CD4-positive, CD25-positive, alpha-beta regulatory T cell (primary cell): Measurements from ENCODE around the gene NAA15. TPM values are rescaled to one million over a fixed set of nuclear protein-coding genes. Genes with fewer than 3 reads are reported as not detected.
"Not testable (repeated sequence)": the region's sequence is repeated elsewhere in the genome, so short reads cannot be mapped to it uniquely, and the experiment has no call there.

ENCODE experiments used
- ATAC-seq, 2 donors: fragments of 150-1000 bp; cut with Tn5 transposase; one replicate each; pipeline ENCODE4 v1.10.0; 2021; ENCODE audit warnings: low read depth in 2 of 2, moderate number of reproducible peaks in 2 of 2, moderate library complexity in 1 of 2
- DNase-seq, 3 donors: peaks; one replicate each; pipeline versions ENCODE4 v3.0.0 to v3.0.0-alpha.2; 2012 to 2022; ENCODE audit warnings: mixed read lengths in 1 of 3
- H3K27ac ChIP-seq: one replicate; pipeline ENCODE4 v1.7.0; 2013; ENCODE audit warnings: mild to moderate bottlenecking, low read length; ENCODE audit not compliant: insufficient read depth, poor library complexity, severe bottlenecking
- H3K27me3 ChIP-seq: one replicate; pipeline ENCODE4 v1.7.0; 2013; ENCODE audit warnings: low read length; ENCODE audit not compliant: control insufficient read depth, insufficient read depth
- H3K36me3 ChIP-seq: one replicate; pipeline ENCODE4 v1.7.0; 2013; ENCODE audit warnings: mild to moderate bottlenecking, low read length, moderate library complexity; ENCODE audit not compliant: control insufficient read depth, insufficient read depth
- H3K4me1 ChIP-seq: 2 replicates; pipeline ENCODE4 v1.7.0; 2013; ENCODE audit warnings: mild to moderate bottlenecking, low read length; ENCODE audit not compliant: insufficient read depth, control insufficient read depth, poor library complexity, severe bottlenecking
- H3K4me3 ChIP-seq: one replicate; pipeline ENCODE4 v1.7.0; 2013; ENCODE audit warnings: low read depth, mild to moderate bottlenecking, low read length, moderate library complexity
- H3K9me3 ChIP-seq, 2 experiments: 1 replicate in 1 of 2; 2 replicates in 1 of 2; pipeline ENCODE4 v1.7.0; 2013; ENCODE audit warnings: low read length in 2 of 2, mild to moderate bottlenecking in 1 of 2, moderate library complexity in 1 of 2; ENCODE audit not compliant: control insufficient read depth in 2 of 2
- H3K27ac Mint-ChIP-seq, 3 donors: one replicate each; pipeline ENCODE4 v1.8.0; 2020 to 2022; ENCODE audit warnings: mild to moderate bottlenecking in 3 of 3, mixed read lengths in 3 of 3, moderate library complexity in 2 of 3
- H3K27me3 Mint-ChIP-seq: one replicate; pipeline ENCODE4 v1.8.0; 2022; ENCODE audit warnings: mild to moderate bottlenecking, mixed read lengths
- H3K36me3 Mint-ChIP-seq: one replicate; pipeline ENCODE4 v1.8.0; 2020; ENCODE audit warnings: mixed read lengths
- H3K4me1 Mint-ChIP-seq, 4 donors: one replicate each; pipeline ENCODE4 v1.8.0; 2020 to 2022; ENCODE audit warnings: mixed read lengths in 4 of 4, mild to moderate bottlenecking in 1 of 4
- H3K4me3 Mint-ChIP-seq, 4 donors: one replicate each; pipeline ENCODE4 v1.8.0; 2020 to 2022; ENCODE audit warnings: mild to moderate bottlenecking in 4 of 4, mixed read lengths in 4 of 4, moderate library complexity in 3 of 4
- H3K9me3 Mint-ChIP-seq, 7 donors: one replicate each; pipeline ENCODE4 v1.8.0; 2020 to 2022; ENCODE audit warnings: mixed read lengths in 7 of 7, mild to moderate bottlenecking in 3 of 7, moderate library complexity in 2 of 7
- polyA plus RNA-seq, 4 donors: library from polyadenylated mRNA; unstranded; fragments of 300-500 nt; fragmentation: Illumina TruSeq; gene quantifications; one replicate each; pipeline ENCODE4 v1.2.3, GENCODE V29; 2021
- total RNA-seq: library from RNA; stranded (reverse); gene quantifications from one replicate; pipeline ENCODE4 v1.2.3, GENCODE V29; 2022

The NAA15 gene
- total and polyA plus RNA-seq, 5 donors from 2014 or later: 32.5 to 48.8 (median 35.4) TPM

DNA sequence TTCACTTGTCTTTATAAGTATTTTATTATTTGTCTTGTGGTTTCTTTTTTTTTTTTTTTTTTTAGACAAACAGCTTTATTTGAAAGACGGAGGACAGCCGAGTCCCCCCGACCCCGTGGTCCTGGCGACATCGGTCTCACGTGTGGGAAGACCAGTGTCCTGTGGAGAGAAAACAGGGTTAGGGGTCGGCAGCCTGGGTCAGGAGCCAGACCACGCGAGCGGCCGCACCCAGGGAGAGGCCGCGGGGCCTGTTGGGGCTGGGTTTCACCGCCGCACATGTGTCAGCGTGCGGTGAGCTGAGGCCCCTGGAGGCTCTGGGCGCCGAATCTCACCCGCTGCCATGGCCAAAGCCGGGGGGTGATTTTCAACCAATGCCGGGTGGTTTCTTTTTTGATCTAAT lies 134.8 kb downstream of the NAA15 start:
- peaks cover 0 to 33% (median 10%) of the 10 kb centered on the region in 7 donors for H3K9me3 Mint-ChIP-seq
- H3K36me3 Mint-ChIP-seq: peaks cover 34% of the 10 kb centered on the region
- peaks cover 2 to 23% (median 11%) of the 10 kb centered on the region in 4 donors for H3K4me1 Mint-ChIP-seq
- H3K36me3 ChIP-seq: no peaks in the 10 kb centered on the region
- H3K27me3 ChIP-seq: no peaks in the 10 kb centered on the region
- H3K4me3 Mint-ChIP-seq: peak overlapping the region in 2 of 4 donors; percentile 2 to 13
- DNase-seq (no peak), ATAC-seq (no peak)
- H3K27ac ChIP-seq: no peak overlapping the region
- peaks cover 6 to 7% of the 10 kb centered on the region in 2 experiments for H3K9me3 ChIP-seq
- H3K27me3 Mint-ChIP-seq: no peaks in the 10 kb centered on the region
- peak overlapping the region; percentile 59 for H3K4me3 ChIP-seq
- peaks cover 6% of the 10 kb centered on the region for H3K4me1 ChIP-seq
- H3K27ac Mint-ChIP-seq: no peak overlapping the region

DNA sequence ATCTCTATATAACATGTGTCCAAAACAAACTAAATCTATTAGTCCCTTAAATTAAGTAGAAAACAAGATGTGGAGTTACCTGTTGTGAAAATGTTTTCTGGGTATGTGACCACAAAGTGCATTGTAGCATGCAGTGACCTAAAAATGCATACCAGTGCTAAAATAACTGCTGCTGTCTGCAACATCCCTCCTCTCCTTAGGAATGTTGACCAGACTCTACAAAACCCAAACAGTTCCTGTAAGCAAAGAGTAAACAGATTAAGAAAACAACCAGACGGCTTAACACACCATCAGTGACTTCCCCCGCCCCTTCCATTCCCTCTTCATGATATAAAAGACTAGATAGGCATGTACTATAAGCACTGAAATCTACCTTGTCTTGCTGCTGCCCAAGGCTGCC lies 136.8 kb downstream of the NAA15 start:
- H3K36me3 Mint-ChIP-seq: peaks cover 32% of the 10 kb centered on the region
- Histone ChIP-seq H3K27ac (no peak overlapping the region), H3K4me3 (no peak overlapping the region), H3K4me1 (peaks cover 6% of the 10 kb centered on the region), H3K36me3 (no peaks in the 10 kb centered on the region), H3K27me3 (no peaks in the 10 kb centered on the region), H3K9me3 (peaks cover 6 to 7% of the 10 kb centered on the region in 2 experiments)
- no peaks in the 10 kb centered on the region for H3K27me3 Mint-ChIP-seq
- DNase-seq (no peak), ATAC-seq (no peak)
- peaks cover 0 to 32% (median 8%) of the 10 kb centered on the region in 7 donors for H3K9me3 Mint-ChIP-seq
- H3K27ac Mint-ChIP-seq: no peak overlapping the region
- H3K4me3 Mint-ChIP-seq: no peak overlapping the region
- peaks cover 4 to 27% (median 11%) of the 10 kb centered on the region in 4 donors for H3K4me1 Mint-ChIP-seq

DNA sequence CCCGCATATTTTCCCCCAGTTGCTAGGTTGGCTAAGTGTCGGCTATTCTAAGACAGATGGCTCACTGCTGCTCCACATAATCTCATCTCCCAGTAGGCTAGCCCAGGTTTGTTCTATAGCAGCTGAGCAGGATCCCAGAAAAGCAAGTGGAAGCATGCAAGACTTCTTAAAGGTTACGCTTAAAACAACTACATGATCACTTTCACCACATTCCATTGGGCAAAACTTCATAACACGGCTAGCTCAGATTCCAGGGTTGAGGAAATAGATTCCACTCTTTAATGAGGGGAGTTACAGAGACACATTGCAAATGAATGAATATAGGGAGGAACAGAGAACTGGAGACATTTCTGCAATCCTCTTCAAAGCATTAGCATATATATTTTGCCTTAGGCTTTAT lies 139.7 kb downstream of the NAA15 start:
- Histone ChIP-seq H3K27me3 (no peaks in the 10 kb centered on the region), H3K4me3 (no peak overlapping the region), H3K27ac (no peak overlapping the region), H3K4me1 (no peaks in the 10 kb centered on the region), H3K9me3 (peaks cover 6 to 7% of the 10 kb centered on the region in 2 experiments), H3K36me3 (no peaks in the 10 kb centered on the region)
- Mint-ChIP-seq H3K4me3 (peak overlapping the region in 1 of 4 donors; percentile 54), H3K36me3 (peaks cover 31% of the 10 kb centered on the region), H3K27me3 (no peaks in the 10 kb centered on the region), H3K27ac (no peak overlapping the region), H3K9me3 (peaks cover 0 to 32% (median 8%) of the 10 kb centered on the region in 7 donors), H3K4me1 (peaks cover 4 to 17% (median 4%) of the 10 kb centered on the region in 4 donors)
- ATAC-seq (no peak), DNase-seq (no peak)

DNA sequence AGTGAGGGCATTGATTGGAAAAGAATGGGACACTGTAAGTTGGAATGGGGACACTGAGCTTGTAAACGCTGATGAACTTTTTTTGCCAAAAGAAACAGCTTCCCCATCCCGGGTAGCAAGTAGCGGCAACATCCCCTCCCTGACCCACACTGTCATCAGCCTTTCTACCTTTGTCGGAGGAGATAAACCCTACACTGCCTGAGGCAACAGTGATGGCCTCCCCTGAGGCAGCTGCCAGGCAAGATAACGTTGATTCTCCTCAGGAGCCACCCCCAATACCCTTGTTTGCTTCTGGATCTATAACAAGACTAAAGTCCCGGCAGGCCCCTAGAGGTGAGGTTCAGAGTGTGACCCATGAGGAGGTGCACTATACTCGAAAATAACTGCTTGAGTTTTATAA lies 142.4 kb downstream of the NAA15 start:
- Histone ChIP-seq H3K36me3 (no peaks in the 10 kb centered on the region), H3K27ac (no peak overlapping the region), H3K9me3 (peaks cover 6 to 7% of the 10 kb centered on the region in 2 experiments), H3K4me1 (no peaks in the 10 kb centered on the region), H3K4me3 (no peak overlapping the region), H3K27me3 (no peaks in the 10 kb centered on the region)
- Mint-ChIP-seq H3K27me3 (no peaks in the 10 kb centered on the region), H3K27ac (peak overlapping the region in 2 of 3 donors; percentile 28 to 52), H3K36me3 (peaks cover 22% of the 10 kb centered on the region), H3K4me1 (peaks cover 4 to 18% (median 5%) of the 10 kb centered on the region in 4 donors), H3K9me3 (peaks cover 2 to 19% (median 6%) of the 10 kb centered on the region in 7 donors), H3K4me3 (no peak overlapping the region)
- ATAC-seq: no peak
- no peak for DNase-seq

DNA sequence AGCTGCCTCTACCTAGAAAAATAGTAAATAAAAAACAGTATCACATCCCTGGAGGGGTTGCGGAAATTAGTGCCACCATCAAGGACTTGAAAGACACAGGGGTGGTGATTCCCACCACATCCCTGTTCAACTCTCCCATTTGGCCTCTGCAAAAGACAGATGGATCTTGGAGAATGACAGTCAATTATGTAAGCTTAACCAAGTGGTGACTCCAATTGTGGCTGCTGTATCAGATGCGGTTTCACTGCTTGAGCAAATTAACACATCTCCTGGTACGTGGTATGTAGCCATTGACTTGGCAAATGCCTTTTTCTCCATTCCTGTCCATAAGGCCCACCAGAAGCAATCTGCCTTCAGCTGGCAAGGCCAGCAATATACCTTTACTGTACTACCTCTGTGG lies 143.6 kb downstream of the NAA15 start:
- not testable (repeated sequence) for H3K4me3 ChIP-seq, H3K27ac Mint-ChIP-seq, ATAC-seq, H3K4me3 Mint-ChIP-seq, H3K27me3 Mint-ChIP-seq, H3K4me1 ChIP-seq, H3K27me3 ChIP-seq, H3K9me3 ChIP-seq, DNase-seq, H3K27ac ChIP-seq, H3K36me3 ChIP-seq
- H3K4me1 Mint-ChIP-seq: peaks cover 8 to 13% (median 10%) of the 10 kb centered on the region in 4 donors
- peaks cover 16% of the 10 kb centered on the region for H3K36me3 Mint-ChIP-seq
- H3K9me3 Mint-ChIP-seq: peaks cover 0 to 11% (median 4%) of the 10 kb centered on the region in 7 donors

DNA sequence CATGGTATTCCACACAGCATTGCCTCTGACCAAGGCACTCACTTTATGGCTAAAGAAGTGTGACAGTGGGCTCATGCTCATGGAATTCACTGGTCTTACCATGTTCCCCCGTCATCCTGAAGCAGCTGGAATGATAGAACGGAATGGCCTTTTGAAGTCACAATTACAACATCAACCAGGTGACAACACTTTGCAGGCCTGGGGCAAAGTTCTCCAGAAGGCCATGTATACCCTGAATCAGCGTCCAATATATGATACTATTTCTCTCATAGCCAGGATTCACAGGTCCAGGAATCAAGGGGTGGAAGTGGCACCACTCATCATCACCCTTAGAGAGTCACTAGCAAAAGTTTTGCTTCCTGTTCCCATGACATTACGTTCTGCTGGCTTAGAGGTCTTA lies 145.8 kb downstream of the NAA15 start:
- H3K27ac ChIP-seq, H3K4me3 ChIP-seq, H3K36me3 ChIP-seq, H3K9me3 ChIP-seq, H3K27me3 ChIP-seq, H3K27me3 Mint-ChIP-seq, H3K9me3 Mint-ChIP-seq, H3K4me1 ChIP-seq, ATAC-seq, H3K27ac Mint-ChIP-seq, H3K4me3 Mint-ChIP-seq, DNase-seq: not testable (repeated sequence)
- H3K4me1 Mint-ChIP-seq: peaks cover 12 to 21% (median 13%) of the 10 kb centered on the region in 4 donors
- H3K36me3 Mint-ChIP-seq: peaks cover 11% of the 10 kb centered on the region

DNA sequence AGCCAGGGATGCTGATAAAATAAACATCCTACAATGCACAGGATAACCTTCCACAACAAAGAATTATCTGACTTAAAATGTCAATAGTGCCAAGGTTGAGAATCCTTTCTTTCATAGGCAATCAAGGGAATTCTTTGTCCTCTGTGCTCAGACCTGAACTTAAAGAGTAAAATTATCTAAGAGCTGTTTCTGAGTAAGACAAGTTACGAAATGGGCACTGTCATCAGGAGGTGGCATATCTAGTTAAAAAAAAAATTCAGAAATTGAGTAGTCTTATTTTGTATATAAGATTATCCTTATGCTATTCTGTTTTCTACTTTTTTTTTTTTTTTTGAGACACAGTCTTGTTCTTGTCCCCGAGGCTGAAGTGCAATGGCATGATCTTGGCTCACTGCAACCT lies 149.3 kb downstream of the NAA15 start:
- Histone ChIP-seq H3K9me3 (no peaks in the 10 kb centered on the region), H3K36me3 (no peaks in the 10 kb centered on the region), H3K27me3 (no peaks in the 10 kb centered on the region), H3K4me3 (no peak overlapping the region), H3K4me1 (peaks cover 21% of the 10 kb centered on the region), H3K27ac (no peak overlapping the region)
- peak overlapping the region in 2 of 4 donors; percentile 33 to 53 for H3K4me3 Mint-ChIP-seq
- H3K9me3 Mint-ChIP-seq: peaks cover 0 to 2% (median 0%) of the 10 kb centered on the region in 7 donors
- H3K27ac Mint-ChIP-seq: peak overlapping the region in 1 of 3 donors; percentile 9
- no peak for DNase-seq
- H3K4me1 Mint-ChIP-seq: peaks cover 13 to 44% (median 39%) of the 10 kb centered on the region in 4 donors
- peaks cover 9% of the 10 kb centered on the region for H3K27me3 Mint-ChIP-seq
- H3K36me3 Mint-ChIP-seq: peaks cover 8% of the 10 kb centered on the region
- ATAC-seq: no peak

DNA sequence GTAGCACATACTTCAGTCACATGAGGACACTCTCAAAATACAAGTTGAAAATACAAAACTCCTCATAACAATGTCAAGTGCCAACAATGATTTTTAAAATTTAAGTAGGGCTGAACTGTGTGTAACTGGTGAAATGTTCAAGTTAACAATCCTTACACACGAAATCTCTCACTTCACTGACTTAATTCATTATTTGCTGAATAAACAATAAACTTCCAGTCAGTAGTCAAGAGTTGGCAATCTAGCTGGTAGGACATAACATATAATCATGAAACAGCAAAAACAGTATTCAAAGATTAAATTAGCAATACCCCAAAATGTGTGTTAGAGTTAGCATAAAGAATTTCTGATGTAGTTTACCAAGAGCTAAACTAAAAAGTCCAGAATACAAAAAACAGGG lies 150.7 kb downstream of the NAA15 start:
- Mint-ChIP-seq H3K4me1 (peaks cover 23 to 57% (median 50%) of the 10 kb centered on the region in 4 donors), H3K27me3 (peaks cover 9% of the 10 kb centered on the region), H3K36me3 (peaks cover 4% of the 10 kb centered on the region), H3K27ac (peak overlapping the region; percentile 99 to 100 (median 100)), H3K4me3 (peak overlapping the region in 3 of 4 donors; percentile 23 to 98 (median 96)), H3K9me3 (peaks cover 0 to 1% (median 0%) of the 10 kb centered on the region in 7 donors)
- Histone ChIP-seq H3K4me1 (peaks cover 35% of the 10 kb centered on the region), H3K27ac (peak overlapping the region; percentile 97), H3K27me3 (no peaks in the 10 kb centered on the region), H3K4me3 (no peak overlapping the region), H3K9me3 (no peaks in the 10 kb centered on the region), H3K36me3 (no peaks in the 10 kb centered on the region)
- DNase-seq (no peak), ATAC-seq (no peak)
